Stimulated activated CD8-positive, alpha-beta memory T cell treated with anti-CD3 and anti-CD28 coated beads, Interleukin-7, amount 100 ng/mL, for 24 hours (primary cell): ENCODE measurements around the gene CCDC198.

Source experiments
- DNase-seq: peaks from one replicate; pipeline ENCODE4 v3.0.0-alpha.2; 2020; ENCODE audit warnings: low read depth

The CCDC198 gene

DNA sequence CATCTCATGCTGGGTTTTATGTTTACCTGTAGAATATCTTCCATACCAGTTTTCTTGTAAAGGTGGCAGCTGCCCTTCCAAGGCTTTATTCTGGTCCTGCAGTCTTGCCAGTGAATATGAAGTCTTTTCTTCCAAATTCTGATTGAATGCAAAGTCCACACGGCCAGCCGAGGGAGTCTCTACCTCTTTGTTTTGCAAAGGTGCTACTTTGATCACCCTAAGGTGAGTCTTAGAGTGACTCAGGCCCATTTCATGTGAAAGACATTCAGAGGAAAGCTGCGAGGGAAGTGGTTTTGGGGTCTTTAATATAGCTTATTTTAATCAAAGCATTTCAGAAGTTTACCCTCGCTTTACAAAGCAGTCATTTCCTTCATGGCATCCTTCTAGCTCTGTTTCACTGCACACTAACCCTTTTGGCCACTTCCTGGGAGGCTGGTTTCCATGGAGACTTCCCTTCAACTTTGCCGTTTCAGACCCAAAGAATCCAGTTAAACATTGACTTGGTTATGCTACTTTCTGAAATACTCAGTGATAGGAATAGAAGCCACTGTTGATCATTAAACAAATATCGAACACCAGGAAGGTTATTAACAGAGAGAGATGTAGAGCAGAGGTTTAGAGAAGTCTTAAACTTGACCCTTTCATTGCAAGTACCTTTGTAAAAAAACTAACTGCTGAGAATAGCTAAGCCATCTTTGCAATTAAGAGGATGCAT lies at the start of gene CCDC198:
TSS of gene CCDC198 (minus strand) at position 391 of the 715 bp plus-strand sequence. CDS start at position 249, 142 bp downstream.
- no peak for DNase-seq

- DNase-seq = no peak
Measured at GRCh38 chr14:57533214-57533613, 39.6 kb upstream of the CCDC198 start.

GRCh38 chr14:57530571-57530970 lies 36.9 kb upstream of the CCDC198 start:
- DNase-seq = no peak

GRCh38 chr14:57526942-57527341 lies 33.3 kb upstream of the CCDC198 start:
- no peak for DNase-seq

DNA sequence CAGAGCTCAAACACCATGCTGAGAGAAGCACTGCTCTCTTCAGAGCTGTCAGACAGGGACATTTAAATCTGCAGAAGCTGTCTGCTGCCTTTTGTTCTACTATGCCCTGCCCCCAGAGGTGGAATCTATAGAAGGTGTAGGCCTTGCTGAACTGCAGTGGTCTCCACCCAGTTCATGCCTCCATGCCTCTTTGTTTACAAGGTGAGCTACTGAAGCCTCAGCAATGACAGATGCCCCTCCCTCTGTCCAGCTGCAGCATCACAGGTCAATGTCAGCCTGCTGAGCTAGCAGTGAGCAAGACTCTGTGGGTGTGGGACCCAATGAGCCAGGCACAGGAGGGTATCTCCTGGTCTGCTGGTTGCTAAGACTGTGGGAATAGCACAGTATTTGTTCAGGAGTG lies 25.4 kb upstream of the CCDC198 start:
- DNase-seq = no peak

DNA sequence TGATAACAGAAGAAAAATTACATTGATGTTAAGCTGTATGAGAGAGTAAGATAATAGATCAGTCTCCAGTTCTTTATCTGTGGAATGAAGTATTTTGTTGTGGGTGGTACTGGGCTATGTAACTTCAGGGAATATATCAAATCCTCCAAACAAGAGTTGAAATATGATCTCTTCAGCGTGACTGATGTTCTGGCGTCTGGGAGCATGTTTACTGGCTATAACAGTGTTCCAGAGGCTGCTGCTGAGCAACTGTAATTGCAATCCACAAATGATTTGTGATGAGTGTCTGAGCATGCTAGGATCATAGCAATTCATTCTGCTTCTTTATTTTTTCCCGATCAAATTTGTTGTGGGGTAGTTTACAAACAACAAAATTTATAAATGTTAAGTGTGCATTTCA lies 18.6 kb upstream of the CCDC198 start:
- DNase-seq = no peak

GRCh38 chr14:57508756-57509155 lies 15.1 kb upstream of the CCDC198 start:
- DNase-seq = no peak

DNA sequence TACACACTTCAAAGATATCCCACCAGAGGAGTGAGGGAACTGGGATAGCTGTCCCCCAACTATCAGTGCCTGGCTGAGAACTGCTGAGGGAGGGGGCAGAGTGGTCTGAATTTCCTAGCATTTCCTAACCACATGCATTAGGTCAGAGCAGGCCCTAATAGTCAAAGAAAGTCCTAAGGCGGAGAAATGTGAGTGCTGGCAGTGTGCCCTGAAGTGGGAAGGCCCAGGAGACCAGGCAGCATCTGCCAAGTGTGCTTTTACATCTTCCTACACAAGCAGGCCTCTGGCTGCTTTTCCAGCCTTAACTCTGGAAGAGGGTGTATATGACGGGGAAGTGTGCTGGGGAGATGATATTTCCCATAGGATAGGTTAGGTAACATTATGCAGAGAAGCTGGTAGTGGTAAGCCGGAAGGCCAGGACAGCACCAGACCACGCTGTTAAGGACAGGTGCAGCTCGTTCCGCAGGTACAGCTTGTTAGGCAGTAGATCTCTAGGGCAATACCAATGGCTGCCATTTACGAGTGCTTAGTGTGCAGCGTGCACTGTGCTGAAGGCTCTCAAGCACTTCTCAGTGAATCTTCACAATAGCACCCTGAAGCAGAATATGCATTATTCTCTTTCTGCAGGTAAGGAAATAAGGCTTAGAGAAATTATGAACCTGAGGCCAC lies 9.1 kb upstream of the CCDC198 start:
- no peak for DNase-seq

DNA sequence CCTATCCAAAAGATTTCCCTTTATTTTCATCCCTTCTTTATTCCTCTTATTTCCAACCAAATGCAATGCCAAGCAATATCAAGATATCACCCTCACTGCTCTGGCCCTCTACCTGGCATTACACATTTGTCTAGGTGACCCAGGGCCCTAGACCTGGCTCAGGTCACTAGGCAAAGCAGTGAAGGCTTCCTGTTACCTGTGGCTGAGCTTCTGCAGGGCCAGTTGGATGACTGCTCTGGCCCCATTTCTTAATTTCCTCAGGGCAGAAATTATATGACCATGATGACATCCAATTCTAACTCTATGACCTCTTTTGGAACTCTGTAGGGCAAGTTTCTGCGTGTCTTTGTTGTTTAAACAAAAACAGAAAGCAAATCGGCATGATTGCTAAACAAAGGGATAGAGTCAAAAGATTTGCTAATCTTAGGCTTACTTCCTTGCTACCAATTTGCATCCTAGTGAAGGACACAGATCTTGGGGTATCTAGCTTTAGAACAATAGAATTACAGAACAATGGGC lies 7.4 kb upstream of the CCDC198 start:
- no peak for DNase-seq

DNA sequence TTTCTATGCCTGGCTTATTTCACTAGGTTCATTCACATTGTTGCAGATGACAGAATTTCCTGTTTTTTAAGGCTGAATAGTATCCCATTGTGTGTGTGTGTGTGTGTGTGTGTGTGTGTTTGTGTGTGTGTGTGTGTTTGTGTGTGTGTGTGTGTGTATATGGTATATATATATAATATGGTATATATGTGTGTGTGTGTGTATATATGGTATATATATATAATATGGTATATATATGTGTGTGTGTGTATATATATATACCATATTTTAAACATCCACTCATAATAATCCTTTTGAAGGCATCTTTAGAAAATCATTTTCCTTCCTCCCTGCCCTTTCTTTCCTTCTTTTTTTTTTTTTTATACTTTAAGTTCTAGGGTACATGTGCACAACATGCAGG lies 5.0 kb upstream of the CCDC198 start:
- DNase-seq = no peak

GRCh38 chr14:57498035-57498434 lies 4.4 kb upstream of the CCDC198 start:
- no peak for DNase-seq

GRCh38 chr14:57495416-57495815 lies 1.8 kb upstream of the CCDC198 start:
- no peak for DNase-seq

DNA sequence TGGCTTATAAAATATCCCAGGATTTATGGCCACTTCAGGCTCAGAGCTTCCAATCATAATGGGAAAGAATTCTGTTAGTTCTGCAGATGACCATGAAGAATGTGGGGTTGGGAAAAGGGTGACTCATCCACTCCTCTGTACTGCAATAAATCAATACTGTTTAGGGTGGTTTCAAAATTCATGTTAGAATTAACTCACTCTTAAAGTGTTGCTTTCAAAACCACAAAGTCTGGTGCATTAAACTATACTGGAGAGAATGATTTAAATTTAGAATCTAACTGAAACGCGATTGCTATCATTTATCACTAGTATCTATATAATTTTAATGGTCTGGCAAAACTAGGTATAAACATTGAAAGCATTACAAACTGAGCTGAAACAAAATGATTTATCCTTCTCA lies 798 bp downstream of the CCDC198 start:
- DNase-seq = no peak

DNA sequence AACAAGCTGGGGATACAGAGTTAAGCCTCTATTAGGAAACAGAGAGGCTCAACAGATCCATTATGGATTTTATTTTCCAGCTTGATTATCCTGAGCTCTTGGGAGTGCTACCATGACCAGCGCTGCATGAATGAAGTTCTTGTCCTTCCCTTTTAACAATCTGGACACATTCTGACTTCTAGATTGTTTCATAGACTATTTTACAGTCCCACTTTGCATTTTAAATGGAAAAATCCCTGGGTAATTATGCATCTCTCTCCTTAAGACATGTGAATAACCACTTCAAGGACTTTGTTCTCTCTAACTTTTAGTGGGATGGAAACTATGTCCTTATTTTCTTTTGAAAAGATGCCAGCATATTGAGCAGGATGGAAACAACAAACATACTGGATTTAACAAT lies 2.0 kb downstream of the CCDC198 start:
- DNase-seq = no peak

DNA sequence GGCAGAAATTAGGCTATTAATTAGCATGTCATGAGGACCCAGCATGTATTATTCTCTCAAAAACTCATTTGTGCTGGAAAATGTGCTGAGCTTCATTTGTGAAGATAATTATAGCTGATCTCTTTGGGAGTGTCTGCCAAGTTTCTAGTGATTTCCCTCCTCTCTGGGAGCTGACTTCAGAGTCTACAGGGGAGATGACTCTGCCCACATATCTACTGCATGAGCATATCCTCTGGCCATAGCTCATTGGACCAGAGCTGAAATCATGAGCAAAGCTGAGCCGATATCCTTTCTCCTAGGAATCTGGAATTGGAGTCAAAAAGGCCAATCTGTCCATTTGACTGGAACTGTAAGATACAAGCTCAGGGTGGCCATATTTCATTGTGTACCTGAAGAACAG lies 5.9 kb downstream of the CCDC198 start:
- no peak for DNase-seq

DNA sequence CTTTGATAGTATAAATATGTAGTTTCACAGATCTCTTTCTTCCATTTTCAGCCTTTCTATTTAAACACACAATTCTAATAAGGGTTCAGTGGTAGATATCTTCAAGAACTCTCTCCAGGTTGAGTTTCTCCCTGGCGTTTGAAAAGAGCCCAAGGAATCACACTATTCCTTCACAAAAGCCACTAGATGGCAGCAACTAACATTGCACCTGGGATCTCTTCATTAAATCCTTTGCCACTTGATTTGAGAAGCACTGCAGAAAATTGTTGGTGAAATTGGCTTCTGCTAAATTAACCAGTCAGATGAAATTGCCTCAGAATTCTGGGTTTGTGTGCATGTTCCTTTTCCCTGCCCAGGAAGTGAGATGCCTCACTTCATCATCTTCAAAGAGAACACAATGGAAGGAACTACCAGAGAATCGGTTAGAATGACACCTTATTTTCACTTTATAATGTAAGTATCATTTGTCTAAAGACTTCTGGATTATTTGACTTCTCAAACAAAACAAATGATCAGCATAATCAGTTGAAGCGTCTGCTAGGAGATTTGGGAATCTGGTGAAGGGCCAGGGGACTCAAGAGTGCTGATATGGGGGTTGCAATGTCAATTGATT lies 6.8 kb downstream of the CCDC198 start:
- DNase-seq = no peak

DNA sequence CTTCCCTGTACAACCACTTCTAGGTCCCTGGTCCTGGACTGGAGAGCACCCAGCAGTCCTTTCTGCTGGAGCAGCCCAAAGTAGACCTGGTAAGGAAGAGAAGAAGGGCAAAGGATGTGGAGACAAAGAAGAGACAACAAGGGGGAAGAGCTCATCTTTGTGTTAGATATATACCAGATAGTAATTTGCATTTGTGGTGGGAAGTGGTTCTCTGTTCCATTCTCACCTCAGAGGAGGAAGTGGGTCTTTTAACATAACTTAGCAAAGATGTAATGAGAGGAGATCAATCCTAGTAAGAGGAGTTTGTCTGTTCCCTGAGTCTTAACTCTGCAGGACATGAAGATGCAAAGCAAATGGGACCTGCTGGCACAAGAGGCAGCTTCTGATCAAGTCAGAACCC lies 8.0 kb downstream of the CCDC198 start:
- DNase-seq = no peak

- no peak for DNase-seq
Measured at GRCh38 chr14:57482120-57482519, 11.5 kb downstream of the CCDC198 start.

DNA sequence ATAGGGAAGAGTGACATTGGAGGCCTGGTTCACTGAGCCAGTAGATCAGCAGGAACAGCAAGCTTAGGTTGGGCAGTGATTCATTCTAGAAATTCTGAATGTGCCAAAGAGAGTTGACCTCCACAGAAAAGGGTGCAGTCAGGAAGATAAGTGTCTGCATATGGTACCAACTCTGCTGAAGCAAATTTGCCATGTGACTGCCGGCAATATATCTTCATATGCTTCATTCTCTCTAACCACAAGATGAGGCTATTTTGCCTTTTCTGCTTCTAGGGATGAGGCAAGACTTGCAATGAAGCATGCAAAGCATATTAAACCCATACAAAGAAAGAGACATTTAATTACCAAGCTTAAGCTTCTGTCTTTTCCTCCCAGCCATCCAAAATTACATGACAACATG lies 13.6 kb downstream of the CCDC198 start:
- no peak for DNase-seq

GRCh38 chr14:57479197-57479596 lies 14.5 kb downstream of the CCDC198 start:
- DNase-seq = no peak

GRCh38 chr14:57478050-57478449 lies 15.6 kb downstream of the CCDC198 start:
- no peak for DNase-seq

DNA sequence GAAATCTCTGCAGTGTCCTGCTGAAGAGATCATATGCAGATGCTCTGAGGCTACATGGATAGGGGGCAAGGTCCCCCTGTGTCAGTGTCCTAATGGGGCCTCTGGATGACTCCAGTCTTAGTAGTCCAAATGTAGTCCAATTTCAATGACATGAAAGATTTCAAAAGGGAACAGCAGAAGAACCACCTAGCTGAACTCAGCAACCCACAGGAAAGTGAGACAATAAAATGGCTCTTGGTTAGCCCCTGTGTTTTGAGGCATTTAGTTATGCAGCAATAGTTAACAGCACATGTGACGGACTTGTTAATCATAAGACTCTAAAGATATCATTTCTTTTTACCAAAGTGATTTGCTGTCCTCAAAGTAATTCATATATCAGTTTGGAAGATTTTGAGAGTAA lies 22.7 kb downstream of the CCDC198 start:
- DNase-seq = no peak

- DNase-seq = no peak
Measured at GRCh38 chr14:57464008-57464730, 29.5 kb downstream of the CCDC198 start.
